ENCODE measurements around the gene TMEM208. TPM values are rescaled to one million over a fixed set of nuclear protein-coding genes. Genes with fewer than 3 reads are reported as not detected.

The TMEM208 gene
- polyA plus RNA-seq, 1 of the 3 experiments (the other 2 are of a cell fraction): 98.2 TPM

- WGBS (ENCODE audit: low lambda C conversion rate): 81% methylated on average over 7 of the region's 8 CpGs
- POLR2A ChIA-PET: interaction anchor here (1.1 kb wide), 2 partner anchors 11 to 15 kb away, joined by 3 read pairs; no protein-coding TSS in a partner anchor
- CTCF ChIA-PET: interaction anchor here (0.6 to 1.0 kb wide), 2 partner anchors 58 to 203 kb away, joined by 3 to 5 read pairs; no protein-coding TSS in a partner anchor
- Histone ChIP-seq H3K4me1 (ENCODE audit: control insufficient read depth in 1 of 2, insufficient read depth in 2 of 2, low read depth in 1 of 2, low read length in 1 of 2) (peaks cover 0 to 10% of the 10 kb centered on the region in 2 experiments; a peak in 1 of 4 replicates), H3K36me3 (replicated peaks in 1 of 2; ENCODE audit: control insufficient read depth in 1 of 2, insufficient read depth in 2 of 2, low read length in 1 of 2) (no peaks in the 10 kb centered on the region), H3K4me3 (ENCODE audit: low read depth in 2 of 2, low read length in 1 of 2) (no peak overlapping the region), H2AFZ (ENCODE audit: low read depth) (no peak overlapping the region), H4K20me1 (ENCODE audit: insufficient read depth) (no peaks in the 10 kb centered on the region), H3F3A (replicated peaks; ENCODE audit: insufficient read depth) (no peaks in the 10 kb centered on the region), H3K9me3 (no peaks in the 10 kb centered on the region), H3K4me2 (no peak overlapping the region), H3K27me3 (ENCODE audit: insufficient read depth) (no peaks in the 10 kb centered on the region), H3K79me2 (ENCODE audit: insufficient read depth) (no peaks in the 10 kb centered on the region), H3K9ac (no peak overlapping the region), H3K27ac (ENCODE audit: low read depth in 2 of 2, low read length in 1 of 2) (no peak overlapping the region), H3K9me2 (no peaks in the 10 kb centered on the region)
- TF ChIP-seq CHD2 (IDR thresholded peaks at IDR 0.05; ENCODE audit: low read length, partially characterized antibody) (no peak), GABPA (IDR thresholded peaks at IDR 0.05; ENCODE audit: low read depth) (no peak), FOSL2 (IDR thresholded peaks at IDR 0.05; ENCODE audit: borderline replicate concordance, low read depth) (no peak), GATA2 (CRISPR knock-in tag; IDR thresholded peaks at IDR 0.05) (no peak), TEAD4 (IDR thresholded peaks at IDR 0.05; ENCODE audit: borderline replicate concordance, insufficient read depth) (no peak), RFX5 (IDR thresholded peaks at IDR 0.05; ENCODE audit: low read length) (no peak), USF1 (IDR thresholded peaks at IDR 0.05; ENCODE audit: borderline replicate concordance, low read depth) (no peak), REST (IDR thresholded peaks at IDR 0.05; ENCODE audit: low read depth, low read length) (no peak), NFIC (IDR thresholded peaks at IDR 0.05; ENCODE audit: borderline replicate concordance) (no peak)
- no peak for DNase-seq
These were observed 13.5 kb upstream of the TMEM208 start for GRCh38 chr16:67213197-67214019.

- Histone ChIP-seq H3K9ac (no peak overlapping the region), H3K27me3 (ENCODE audit: insufficient read depth) (no peaks in the 10 kb centered on the region), H3K9me2 (no peaks in the 10 kb centered on the region), H3K9me3 (no peaks in the 10 kb centered on the region), H3K36me3 (replicated peaks in 1 of 2; ENCODE audit: control insufficient read depth in 1 of 2, insufficient read depth in 2 of 2, low read length in 1 of 2) (peaks cover 0 to 5% of the 10 kb centered on the region in 2 experiments), H3K27ac (ENCODE audit: low read depth in 2 of 2, low read length in 1 of 2) (no peak overlapping the region), H3K4me2 (no peak overlapping the region), H3K4me1 (ENCODE audit: control insufficient read depth in 1 of 2, insufficient read depth in 2 of 2, low read depth in 1 of 2, low read length in 1 of 2) (peaks cover 0 to 10% of the 10 kb centered on the region in 2 experiments; a peak in 1 of 4 replicates), H3K79me2 (ENCODE audit: insufficient read depth) (no peaks in the 10 kb centered on the region), H3F3A (replicated peaks; ENCODE audit: insufficient read depth) (no peaks in the 10 kb centered on the region), H3K4me3 (ENCODE audit: low read depth in 2 of 2, low read length in 1 of 2) (no peak overlapping the region), H2AFZ (ENCODE audit: low read depth) (no peak overlapping the region), H4K20me1 (ENCODE audit: insufficient read depth) (no peaks in the 10 kb centered on the region)
- CTCF ChIA-PET: interaction anchor here (0.7 to 1.6 kb wide), 2 partner anchors 48 to 60 kb away, joined by 3 to 5 read pairs; no protein-coding TSS in a partner anchor
- no peak for DNase-seq
- 59% methylated on average over 5 of the region's 5 CpGs for WGBS (ENCODE audit: low lambda C conversion rate)
- POLR2A ChIA-PET: interaction anchor here (0.8 kb wide), 1 partner anchor 22 kb away, joined by 3 read pairs; no protein-coding TSS in a partner anchor
- TF ChIP-seq JUND (IDR thresholded peaks at IDR 0.05) (no peak), POLR2AphosphoS5 (IDR thresholded peaks at IDR 0.05; ENCODE audit: low read depth, low read length) (no peak), EP300 (IDR thresholded peaks at IDR 0.05; ENCODE audit: borderline replicate concordance in 1 of 2, low read depth in 1 of 2, low read length in 1 of 2) (no peak), TAF1 (IDR thresholded peaks at IDR 0.05; ENCODE audit: borderline replicate concordance, low read depth, low read length) (no peak), SMC3 (IDR thresholded peaks at IDR 0.05; ENCODE audit: low read depth, low read length) (no peak), USF1 (IDR thresholded peaks at IDR 0.05; ENCODE audit: borderline replicate concordance, low read depth) (no peak), GATA2 (CRISPR knock-in tag; IDR thresholded peaks at IDR 0.05) (no peak), YY1 (IDR thresholded peaks at IDR 0.05; ENCODE audit: low read depth) (no peak), RAD21 (IDR thresholded peaks at IDR 0.05; ENCODE audit: low read length) (no peak), ZBTB33 (IDR thresholded peaks at IDR 0.05; ENCODE audit: borderline replicate concordance, low read depth) (no peak), USF2 (IDR thresholded peaks at IDR 0.05; ENCODE audit: borderline replicate concordance, low read depth, low read length) (no peak)
These were observed 11.2 kb upstream of the TMEM208 start for GRCh38 chr16:67215706-67216105.

Data from SK-N-SH (cell line).